NCI-H187 (cell line): ENCODE data around the gene TMBIM4.

Source experiments
- DNase-seq, 2 experiments: peaks; one replicate each; lab custom pipeline; 2025; lab: John Stamatoyannopoulos, UW

Gene TMBIM4

DNA sequence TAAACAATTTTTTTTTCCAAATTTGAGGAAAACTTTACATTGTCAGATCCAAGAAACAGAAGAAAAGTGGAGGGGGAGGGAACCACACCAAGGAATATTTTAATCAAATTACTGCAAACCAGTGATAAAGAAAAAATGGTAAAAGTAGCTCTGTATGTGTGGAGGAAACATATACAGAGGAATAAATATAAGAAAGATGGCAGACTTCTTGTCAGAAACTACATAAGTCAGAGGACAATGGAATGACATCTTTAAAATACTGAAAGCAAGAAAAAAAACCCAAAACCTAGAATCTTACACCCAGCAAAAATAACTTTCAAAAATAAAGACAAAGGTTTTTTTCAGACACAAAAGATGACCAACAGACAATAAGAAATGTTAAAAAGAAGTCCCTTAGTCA, 29.1 kb downstream of the TMBIM4 start:
- no peak for DNase-seq

GRCh38 chr12:66139328-66139727, 30.5 kb downstream of the TMBIM4 start:
- DNase-seq: no peak

- peak in 1 of 2 experiments; percentile 2 for DNase-seq
Measured at GRCh38 chr12:66137937-66138336, 31.9 kb downstream of the TMBIM4 start.

DNA sequence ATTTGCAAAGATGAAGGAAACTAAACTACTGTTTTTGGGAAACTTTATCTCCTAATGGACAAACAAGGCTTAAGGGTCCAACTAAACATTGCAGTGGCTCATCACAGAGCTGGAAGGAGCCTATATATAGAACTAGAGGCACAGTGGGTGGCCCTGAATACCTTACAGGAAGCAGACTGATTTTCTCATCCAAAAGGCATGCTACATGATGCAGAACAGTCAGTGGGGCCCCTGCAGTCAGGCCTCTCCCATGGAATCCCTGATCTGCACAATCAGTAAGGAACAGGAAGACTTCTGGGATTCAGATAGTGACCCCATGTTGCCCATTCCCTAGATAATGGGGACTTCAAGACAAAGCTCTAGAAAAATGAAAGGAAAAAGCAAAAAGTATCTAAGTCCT, 37.4 kb downstream of the TMBIM4 start:
- no peak for DNase-seq

DNA sequence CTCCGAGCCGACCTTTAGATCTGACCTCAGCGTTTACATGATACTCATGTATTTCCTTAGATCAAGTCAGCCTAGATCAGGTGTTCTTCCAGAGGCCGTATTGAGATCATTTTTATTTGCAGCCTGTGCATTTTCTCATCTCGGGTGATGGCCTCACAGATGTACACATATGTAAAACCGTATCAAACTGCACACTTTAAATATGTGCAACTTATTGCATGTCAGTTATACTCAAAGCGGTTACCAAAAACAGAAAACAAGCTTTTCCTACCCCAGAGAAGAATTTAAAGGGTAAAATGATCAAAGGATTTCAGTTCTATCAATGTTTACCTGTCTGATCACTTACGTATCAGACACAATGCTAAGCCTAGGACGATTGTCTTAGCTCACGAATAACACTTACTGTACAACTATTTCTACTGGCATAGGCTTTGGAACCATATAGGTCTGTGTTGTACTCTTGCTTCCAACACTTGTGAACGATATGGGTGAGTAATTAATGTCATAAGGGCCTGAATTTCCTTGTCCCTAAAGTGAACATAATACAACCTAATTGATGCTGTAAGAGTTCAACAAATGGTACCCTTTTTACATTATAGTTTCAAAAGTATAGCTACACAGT, 38.6 kb downstream of the TMBIM4 start:
- no peak for DNase-seq

DNA sequence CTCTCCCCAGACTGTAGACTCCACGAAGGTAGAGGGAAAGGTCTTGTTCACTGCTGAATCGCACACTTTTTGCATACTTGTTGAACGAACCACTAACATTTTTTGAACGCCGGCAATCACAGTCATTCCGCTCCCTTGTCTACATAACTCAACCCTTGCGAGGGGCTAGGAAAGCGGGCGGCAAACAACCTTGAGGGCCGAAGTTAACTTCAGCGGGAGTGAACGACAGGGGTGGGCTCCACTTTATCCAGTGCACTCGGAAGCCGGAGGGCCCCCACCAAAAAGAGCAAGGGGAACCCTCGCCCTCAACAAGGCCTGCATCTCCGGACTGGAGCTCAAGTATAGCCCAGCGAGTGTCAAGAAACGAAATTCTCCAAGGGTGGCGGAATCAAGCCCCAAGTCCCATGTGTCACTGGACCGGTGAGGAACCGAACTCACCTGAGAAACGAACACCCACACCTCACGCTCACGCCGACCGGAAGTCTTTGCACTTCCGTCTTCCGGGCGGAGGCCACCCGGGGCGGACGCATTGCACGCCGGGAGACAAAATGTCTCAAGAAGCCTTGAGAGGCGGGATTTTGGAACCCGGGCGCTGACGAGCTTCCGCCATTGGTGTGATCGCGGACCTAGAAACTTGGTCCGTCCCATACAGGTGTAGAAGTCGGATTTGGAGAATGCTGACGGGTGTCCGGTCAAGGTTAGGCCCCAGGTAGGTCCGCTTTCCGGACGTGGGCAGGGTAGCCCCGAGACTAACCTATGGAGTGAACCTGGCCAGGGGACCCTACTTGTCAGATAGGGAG, 39.3 kb downstream of the TMBIM4 start, which contains the start of gene LLPH:
TSS of gene LLPH (minus strand) at position 484 of the 800 bp plus-strand sequence. CDS start 1,644 bp downstream, outside the sequence.
- peak; percentile 86 to 88 for DNase-seq

- DNase-seq: no peak
Measured at GRCh38 chr12:66129934-66130266, 39.9 kb downstream of the TMBIM4 start.

- DNase-seq: no peak
Measured at GRCh38 chr12:66127650-66128049, 42.1 kb downstream of the TMBIM4 start.

DNA sequence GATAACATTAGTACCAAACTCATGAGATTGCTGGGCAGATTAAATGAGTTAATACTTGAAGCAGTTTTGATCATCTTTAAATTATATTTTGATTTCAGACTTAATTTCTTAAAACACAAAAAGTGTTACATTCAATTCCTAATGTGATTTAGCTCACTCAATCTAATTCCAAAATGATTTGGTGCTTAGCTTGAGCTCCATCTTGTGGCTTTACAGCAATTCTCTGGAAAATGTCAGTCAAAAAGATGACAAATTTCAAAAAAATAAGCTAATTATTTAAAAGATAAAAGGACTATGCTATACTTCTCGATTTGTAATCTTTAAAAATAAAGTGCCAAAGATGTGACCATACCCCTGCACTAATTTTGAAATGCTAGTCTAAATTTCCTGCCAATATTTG, 49.3 kb downstream of the TMBIM4 start:
- no peak for DNase-seq

- DNase-seq: no peak
Measured at GRCh38 chr12:66119870-66120241, 49.9 kb downstream of the TMBIM4 start.

DNA sequence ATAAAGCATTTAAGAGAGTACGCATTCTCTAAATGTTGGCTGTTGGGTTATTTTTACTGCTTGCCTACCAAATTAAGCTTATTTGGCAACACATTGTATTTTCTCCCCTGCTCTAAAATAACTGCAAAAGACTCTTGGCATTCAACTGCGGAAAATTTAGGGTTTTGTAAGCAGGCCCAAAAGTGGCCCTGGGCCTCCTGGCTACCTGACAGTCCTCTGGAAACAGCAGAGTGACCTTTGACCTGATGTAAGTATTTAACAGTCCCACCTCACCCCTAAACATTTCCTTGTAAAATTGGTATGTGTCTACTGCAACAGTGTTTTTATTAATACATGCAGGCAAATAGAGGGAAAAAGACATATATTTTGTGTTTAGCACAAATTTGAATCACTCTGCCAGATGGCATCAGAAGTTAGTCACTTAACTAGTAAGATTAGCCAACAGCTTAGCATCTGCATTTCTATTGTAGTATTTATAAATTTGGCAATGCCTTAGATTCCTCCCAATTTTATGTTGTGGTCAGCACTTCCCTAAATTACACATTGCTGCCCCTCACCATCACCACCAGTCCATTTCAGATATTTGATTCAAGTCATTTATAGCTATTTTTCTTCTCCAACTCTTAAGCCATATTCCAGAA, 50.4 kb downstream of the TMBIM4 start:
- DNase-seq: no peak

DNA sequence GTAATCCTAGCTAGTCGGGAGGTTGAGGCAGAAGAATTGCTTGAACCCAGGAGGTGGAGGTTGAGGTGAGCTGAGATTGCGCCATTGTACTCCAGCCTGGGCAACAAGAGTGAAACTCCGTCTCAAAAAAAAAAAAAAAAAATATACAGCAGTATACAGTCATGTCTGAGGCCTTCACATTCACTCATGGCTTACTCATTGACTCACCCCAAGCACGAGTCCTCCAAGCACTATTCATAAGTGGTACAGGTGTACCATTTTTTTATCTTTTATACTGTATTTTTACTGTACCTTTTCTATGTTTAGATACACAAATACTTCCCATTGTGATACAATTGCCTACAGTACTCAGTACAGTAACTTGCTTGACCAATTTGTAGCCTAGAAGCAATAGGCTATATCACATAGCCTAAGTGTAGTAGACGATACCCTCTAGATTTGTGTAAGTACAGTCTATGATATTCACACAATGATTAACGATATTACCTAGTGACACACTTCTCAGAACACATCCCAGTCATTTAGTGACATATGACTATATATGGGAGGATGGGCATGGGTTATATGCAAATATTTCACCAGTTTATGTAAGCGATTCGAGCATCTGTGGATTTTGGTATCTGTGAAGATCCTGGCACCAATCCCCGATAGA, 51.4 kb downstream of the TMBIM4 start:
- DNase-seq: no peak

- no peak for DNase-seq
Measured at GRCh38 chr12:66117242-66117641, 52.6 kb downstream of the TMBIM4 start.

GRCh38 chr12:66115071-66115600, 54.7 kb downstream of the TMBIM4 start:
- no peak for DNase-seq

- DNase-seq: no peak
Measured at GRCh38 chr12:66113471-66113870, 56.3 kb downstream of the TMBIM4 start.

DNA sequence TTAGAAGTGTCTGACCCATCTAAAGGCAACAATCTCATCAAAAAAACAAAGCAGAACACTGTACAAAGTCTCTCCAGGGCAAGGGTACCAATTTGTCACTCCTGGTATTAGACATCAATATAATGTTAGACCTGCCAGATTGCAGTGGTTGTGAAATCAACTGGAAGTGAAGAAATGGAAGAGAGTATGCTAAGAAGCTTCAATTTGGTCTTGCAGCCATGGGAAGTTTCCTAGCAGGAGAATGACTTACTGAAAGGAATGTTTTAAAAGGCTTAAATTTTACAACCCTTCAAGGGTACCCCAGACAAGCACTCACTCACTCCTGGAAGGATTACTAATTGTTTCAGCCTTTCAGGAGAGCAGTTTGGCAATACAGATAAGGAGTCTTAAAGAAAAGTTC, 58.2 kb downstream of the TMBIM4 start:
- no peak for DNase-seq

DNA sequence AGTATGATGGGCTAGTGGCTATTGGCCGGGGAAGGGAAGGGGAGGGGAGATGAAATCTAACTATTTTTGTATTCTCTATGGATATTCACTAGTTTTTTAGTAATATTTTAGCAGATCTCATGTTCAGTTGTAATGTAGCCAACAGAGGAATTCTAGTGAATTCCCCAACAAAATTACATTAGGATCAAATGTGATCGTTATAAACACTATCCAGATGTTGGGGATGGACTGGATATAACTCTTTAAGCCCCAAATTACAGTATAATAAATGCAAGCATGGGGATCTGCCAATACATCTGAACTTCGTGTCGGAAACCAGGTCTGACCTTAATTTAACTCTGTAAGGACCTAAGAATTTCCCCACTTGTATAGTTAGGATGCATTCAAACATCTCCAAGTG, 60.7 kb downstream of the TMBIM4 start:
- DNase-seq: no peak

DNA sequence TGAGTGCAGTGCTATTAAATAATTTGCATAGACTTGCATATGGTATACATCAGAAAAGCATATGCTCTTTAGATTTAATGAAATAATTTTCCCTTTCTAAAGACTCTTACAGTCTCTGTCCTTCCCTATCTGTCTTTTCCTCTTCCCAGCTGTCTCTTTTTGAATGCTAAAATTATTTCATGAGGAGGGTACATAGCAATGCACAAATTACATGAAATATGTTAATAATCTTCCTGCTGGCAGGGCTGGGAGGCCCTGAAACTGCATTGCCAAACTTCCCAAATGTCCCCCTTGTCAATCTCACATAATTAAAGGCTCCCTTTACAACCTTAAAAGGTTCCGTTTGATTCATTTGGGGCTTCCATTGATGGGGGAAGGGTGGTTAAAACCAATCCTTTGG, 61.4 kb downstream of the TMBIM4 start:
- DNase-seq: no peak

- peak; percentile 58 to 75 for DNase-seq
Measured at GRCh38 chr12:66107451-66107915, 62.3 kb downstream of the TMBIM4 start.

GRCh38 chr12:66103016-66103913, 66.5 kb downstream of the TMBIM4 start:
- no peak for DNase-seq

DNA sequence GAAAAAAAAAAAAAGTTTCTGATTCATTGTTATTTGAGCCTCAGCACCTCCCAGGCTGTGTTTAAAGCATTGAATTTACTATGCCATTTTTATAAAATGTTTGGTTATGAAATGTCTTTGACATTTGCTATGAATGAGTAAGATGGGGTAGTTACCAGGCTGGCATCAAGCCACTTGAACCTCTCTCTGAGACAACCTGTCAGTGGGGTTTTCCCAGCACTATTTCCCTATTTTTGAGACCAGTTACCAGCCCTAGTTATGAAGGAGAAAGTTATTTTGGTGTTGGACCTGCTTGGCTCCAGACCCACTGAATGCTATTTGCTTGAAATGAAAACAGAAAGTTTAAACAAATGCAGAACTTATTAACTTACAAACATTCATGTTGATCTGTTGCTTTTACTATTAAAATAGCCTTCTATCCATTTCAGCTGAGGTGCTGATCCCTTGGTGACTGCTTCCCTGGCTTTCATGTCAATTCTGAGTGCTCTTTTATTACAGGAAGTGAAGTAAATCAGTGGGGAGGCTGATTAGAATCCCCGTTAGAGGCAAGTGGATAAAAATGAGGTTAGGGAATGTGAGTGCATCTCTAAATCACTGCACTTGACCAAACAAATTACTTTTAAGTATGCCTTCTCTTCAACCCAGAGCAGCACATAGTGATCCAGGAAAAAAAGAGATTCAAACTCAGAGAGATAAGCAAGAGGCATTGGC, 77.1 kb downstream of the TMBIM4 start:
- no peak for DNase-seq
